C4-2B (cell line): Measurements from ENCODE around the gene SLC7A10.

Experiments
- CTCF ChIP-seq: fragments of 450-650 bp; conservative IDR thresholded peaks from 2 replicates; pipeline ENCODE4 v1.5.1; 2017; ENCODE audit warnings: mild to moderate bottlenecking
- ZFX ChIP-seq: fragments of 450-650 bp; IDR thresholded peaks from 2 replicates; pipeline ENCODE4 v1.6.1; 2017

- no peak for TF ChIP-seq CTCF
- no peak for TF ChIP-seq ZFX
These were observed 66.5 kb downstream of the SLC7A10 start for GRCh38 chr19:33159149-33159548.
